Stimulated activated CD8-positive, alpha-beta memory T cell treated with anti-CD3 and anti-CD28 coated beads, Interleukin-2, amount 100 ng/mL, for 1 hour (primary cell): ENCODE measurements around the gene PRSS12.
A peak's percentile ranks its signal among the peaks of the same experiment; 100 is the strongest.
"Not testable (repeated sequence)": the region's sequence is repeated elsewhere in the genome, so short reads cannot be mapped to it uniquely, and the experiment has no call there.

ENCODE experiments used
- DNase-seq, 2 donors: peaks; one replicate each; pipeline ENCODE4 v3.0.0-alpha.2; 2020; ENCODE audit warnings: low read depth in 2 of 2

Gene PRSS12

GRCh38 chr4:118278473-118279274 lies 74.1 kb downstream of the PRSS12 start:
- peak; percentile 93 to 97 for DNase-seq

- no peak for DNase-seq
Observed at GRCh38 chr4:118277243-118277642, 75.6 kb downstream of the PRSS12 start.

GRCh38 chr4:118276580-118276979 lies 76.2 kb downstream of the PRSS12 start:
- no peak for DNase-seq

GRCh38 chr4:118273642-118274041 lies 79.2 kb downstream of the PRSS12 start:
- DNase-seq, result no peak

GRCh38 chr4:118271788-118272187 lies 81.0 kb downstream of the PRSS12 start:
- no peak for DNase-seq

- DNase-seq, result no peak
Observed at GRCh38 chr4:118270492-118270891, 82.3 kb downstream of the PRSS12 start.

- no peak for DNase-seq
Observed at GRCh38 chr4:118268780-118269179, 84.0 kb downstream of the PRSS12 start.

GRCh38 chr4:118266145-118266496 lies 86.7 kb downstream of the PRSS12 start:
- not testable (repeated sequence) for DNase-seq

GRCh38 chr4:118265312-118266144 lies 87.3 kb downstream of the PRSS12 start:
- no peak for DNase-seq

GRCh38 chr4:118264096-118264495 lies 88.7 kb downstream of the PRSS12 start:
- no peak for DNase-seq

GRCh38 chr4:118260309-118260708 lies 92.5 kb downstream of the PRSS12 start:
- no peak for DNase-seq

GRCh38 chr4:118259111-118259510 lies 93.7 kb downstream of the PRSS12 start:
- no peak for DNase-seq

- no peak for DNase-seq
Observed at GRCh38 chr4:118254368-118254767, 98.4 kb downstream of the PRSS12 start.

- no peak for DNase-seq
Observed at GRCh38 chr4:118249890-118250289, 102.9 kb downstream of the PRSS12 start.

GRCh38 chr4:118237531-118237930 lies 115.3 kb downstream of the PRSS12 start:
- DNase-seq, result no peak

- DNase-seq, result no peak
Observed at GRCh38 chr4:118235566-118236120, 117.2 kb downstream of the PRSS12 start.
